ENCODE results near the gene ZNF683. TPM values are rescaled to one million over a fixed set of nuclear protein-coding genes. Genes with fewer than 3 reads are reported as not detected.

ZNF683 gene
- not detected in 2 replicates for total RNA-seq

DNA sequence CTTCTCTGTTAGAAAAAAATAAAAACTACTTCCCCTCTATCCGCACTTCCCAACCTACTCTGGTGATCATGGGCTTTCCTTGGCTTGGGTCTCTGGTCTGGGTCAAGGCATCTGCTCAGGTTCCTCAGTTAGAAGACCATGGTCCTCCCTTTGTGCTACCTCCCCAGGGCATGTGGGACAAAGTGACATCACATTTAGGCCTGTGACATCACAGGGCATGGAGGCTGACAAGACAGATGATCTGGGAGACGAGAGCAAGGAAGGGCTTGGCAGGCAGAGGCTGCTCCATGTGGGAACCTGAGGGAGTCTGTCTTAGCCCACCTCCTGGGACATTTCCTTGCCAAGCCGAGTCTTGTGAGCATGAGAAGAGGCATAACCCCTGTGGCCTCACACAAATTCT lies at the start of gene ZNF683:
Gene ZNF683, minus strand, starts transcription at position 140 of the 400 bp plus-strand sequence. CDS start 4,179 bp downstream, outside the sequence.

DNA sequence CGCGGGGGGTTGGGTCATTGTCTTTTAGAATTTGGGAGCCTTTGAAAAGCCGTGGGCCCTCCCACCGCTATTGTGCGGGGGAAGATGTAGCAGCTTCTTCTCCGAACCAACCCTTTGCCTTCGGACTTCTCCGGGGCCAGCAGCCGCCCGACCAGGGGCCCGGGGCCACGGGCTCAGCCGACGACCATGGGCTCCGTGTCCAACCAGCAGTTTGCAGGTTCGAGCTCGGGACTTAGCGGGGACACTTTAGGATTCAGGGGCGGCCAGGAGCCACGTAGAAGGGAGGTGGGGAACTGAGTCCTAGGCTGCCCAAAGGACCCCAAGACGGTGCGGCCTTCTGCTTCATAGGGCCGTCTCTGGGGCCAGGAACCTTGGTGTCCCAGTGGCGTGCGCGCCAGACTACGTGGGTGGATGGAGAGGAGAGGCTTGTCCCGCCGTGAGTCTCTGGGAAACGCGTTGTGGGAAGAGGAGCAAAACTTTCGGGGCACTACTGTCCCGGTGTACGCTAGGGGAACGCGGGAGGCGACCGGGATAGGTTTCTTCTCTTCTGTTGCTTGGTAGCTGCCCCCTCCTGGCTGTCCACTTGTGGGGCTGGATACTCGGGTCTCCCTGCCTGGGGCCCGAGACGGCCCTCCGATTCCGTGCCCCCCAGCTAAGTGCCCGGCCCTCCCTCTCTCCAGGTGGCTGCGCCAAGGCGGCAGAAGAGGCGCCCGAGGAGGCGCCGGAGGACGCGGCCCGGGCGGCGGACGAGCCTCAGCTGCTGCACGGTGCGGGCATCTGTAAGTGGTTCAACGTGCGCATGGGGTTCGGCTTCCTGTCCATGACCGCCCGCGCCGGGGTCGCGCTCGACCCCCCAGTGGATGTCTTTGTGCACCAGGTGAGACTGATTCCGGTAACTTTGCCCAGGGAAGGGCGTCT lies 38.4 kb upstream of the ZNF683 start, which contains the start of gene LIN28A:
Gene LIN28A, plus strand, starts transcription at position 112 of the 918 bp plus-strand sequence. Its CDS starts 75 bp downstream, at position 187.

DNA sequence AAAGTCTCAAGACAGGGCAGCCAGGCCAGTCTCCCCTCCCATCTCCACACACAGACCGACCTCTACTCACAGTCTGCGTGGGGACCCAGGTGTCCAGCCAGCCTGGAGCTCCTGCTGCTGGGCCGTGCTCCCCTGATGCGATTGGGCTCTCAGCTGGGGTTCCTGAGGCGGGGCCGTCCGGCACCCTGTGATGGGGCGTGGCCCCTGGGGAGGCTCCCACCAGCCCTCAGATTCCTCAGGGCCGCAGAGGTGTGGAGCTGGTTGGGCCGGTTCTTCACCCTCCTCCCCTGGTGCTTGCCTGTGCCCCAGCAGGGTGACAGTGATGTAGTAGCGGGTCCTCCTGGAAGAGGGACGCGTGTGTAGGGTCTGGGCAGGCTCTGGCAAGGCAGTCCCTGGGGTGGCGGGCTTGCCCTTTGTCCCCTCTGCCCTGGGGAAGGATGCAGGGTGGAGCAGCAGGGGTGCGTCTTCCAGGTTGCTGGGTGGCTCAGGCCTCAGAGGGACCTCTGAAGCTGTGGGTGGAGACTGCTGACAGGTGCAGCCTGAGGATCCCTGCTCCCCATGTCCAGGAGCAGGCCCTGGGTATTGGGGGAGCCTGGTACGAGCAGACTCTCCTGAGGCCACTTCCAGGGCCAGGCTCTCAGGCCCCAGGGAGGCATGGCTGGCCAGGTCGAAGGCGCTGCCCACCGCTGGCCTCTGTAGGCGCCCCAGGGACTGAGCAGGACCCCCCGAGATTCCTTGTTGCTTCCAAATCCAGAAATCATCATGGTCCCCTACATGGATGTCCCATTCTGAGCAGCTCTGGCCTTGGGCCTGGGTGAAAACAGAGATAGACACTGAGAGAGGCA lies 18.4 kb downstream of the ZNF683 start, which contains the start of gene CRYBG2:
Gene CRYBG2, minus strand, starts transcription at position 155 of the 845 bp plus-strand sequence. CDS start 7,473 bp downstream, outside the sequence.

DNA sequence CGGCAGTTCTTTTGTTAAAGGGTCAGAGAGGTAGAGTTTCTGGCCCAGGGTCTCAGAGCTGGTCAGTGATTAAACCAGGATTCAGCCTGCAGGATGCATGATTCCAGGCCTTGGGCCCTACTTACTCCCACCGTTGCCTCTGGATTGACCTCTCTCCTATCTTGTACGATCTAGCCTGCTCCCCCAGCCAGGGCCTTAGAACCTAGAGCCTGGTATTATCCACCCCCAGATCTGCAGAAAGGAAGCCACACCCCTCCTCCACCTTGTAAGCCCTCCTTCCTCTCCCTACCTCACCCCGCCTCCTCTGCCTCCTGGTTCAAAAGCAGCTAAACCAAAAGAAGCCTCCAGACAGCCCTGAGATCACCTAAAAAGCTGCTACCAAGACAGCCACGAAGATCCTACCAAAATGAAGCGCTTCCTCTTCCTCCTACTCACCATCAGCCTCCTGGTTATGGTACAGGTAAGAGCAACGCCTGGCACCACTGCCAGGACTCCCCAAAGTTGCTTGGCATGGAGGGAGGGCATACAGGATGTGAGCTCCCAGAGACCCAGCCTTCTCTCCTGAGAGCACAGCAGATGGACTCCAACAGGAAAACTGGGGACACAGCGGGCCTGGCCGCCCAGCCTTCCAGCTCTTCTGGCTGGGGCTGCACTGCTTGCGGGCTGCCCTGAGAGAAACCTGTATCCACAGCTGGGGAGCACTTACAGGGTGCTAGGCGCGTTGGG lies 54.8 kb downstream of the ZNF683 start, which contains the start of gene CD52:
Gene CD52, plus strand, starts transcription at position 347 of the 726 bp plus-strand sequence. Its CDS starts 60 bp downstream, at position 407.

Other genes with a start within 250 kb of the ZNF683 start
- gene FAM110D, start 213.7 kb downstream of the ZNF683 start, total RNA-seq: not detected in 2 replicates
- not detected in 2 replicates for gene C1orf232, start 203.8 kb downstream of the ZNF683 start, total RNA-seq
- 62.1 and 65.6 TPM in 2 replicates for gene ZNF593, start 202.8 kb downstream of the ZNF683 start, total RNA-seq
- gene ZNF593OS, start 200.9 kb downstream of the ZNF683 start, total RNA-seq: not detected in 2 replicates
- 0.15 and 0.17 TPM in 2 replicates for gene CNKSR1, start 195.3 kb downstream of the ZNF683 start, total RNA-seq
- not detected in 2 replicates for gene CATSPER4, start 182.1 kb downstream of the ZNF683 start, total RNA-seq
- 12.4 and 13.7 TPM in 2 replicates for gene CEP85, start 138.6 kb downstream of the ZNF683 start, total RNA-seq
- 227 and 265 TPM in 2 replicates for gene SH3BGRL3, start 92.7 kb downstream of the ZNF683 start, total RNA-seq
- gene UBXN11, start 66.1 kb downstream of the ZNF683 start, total RNA-seq: 6.9 and 8.0 TPM in 2 replicates
- gene CD52, start 54.8 kb downstream of the ZNF683 start, total RNA-seq: not detected in 2 replicates
- gene CRYBG2, start 18.6 kb downstream of the ZNF683 start, total RNA-seq: 1.3 TPM in 1 of 2 replicates, not detected in the other
- gene LIN28A, start 38.1 kb upstream of the ZNF683 start, total RNA-seq: not detected in 2 replicates
- gene DHDDS, start 59.6 kb upstream of the ZNF683 start, total RNA-seq: 40.7 and 48.6 TPM in 2 replicates
- 738 and 976 TPM in 2 replicates for gene HMGN2, start 99.7 kb upstream of the ZNF683 start, total RNA-seq
- 7.9 and 10.9 TPM in 2 replicates for gene RPS6KA1, start 157.0 kb upstream of the ZNF683 start, total RNA-seq

Measured in bronchus fibroblast of lung (primary cell).